Heart right ventricle (tissue), 16 donors: ENCODE data around the gene CTSS. TPM values are rescaled to one million over a fixed set of nuclear protein-coding genes. Genes with fewer than 3 reads are reported as not detected.

ENCODE experiments used
- ATAC-seq, 8 donors: fragments of 200-7000 bp; cut with Tn5 transposase; one replicate each; pipeline ENCODE4 v1.9.1; 2020; ENCODE audit warnings: mild to moderate bottlenecking in 8 of 8, moderate library complexity in 8 of 8, moderate number of reproducible peaks in 1 of 8
- DNase-seq, 2 donors: peaks; one replicate each; pipeline ENCODE4 v3.0.0-alpha.2; 2020
- H3K27ac ChIP-seq, 10 donors: fragments of 200-600 bp; sonication (generic) in 2 of 10; one replicate each; pipeline versions ENCODE4 v1.5.0 to v1.8.0; 2020 to 2022; ENCODE audit warnings: mild to moderate bottlenecking in 3 of 10
- H3K27me3 ChIP-seq, 7 donors: fragments of 200-600 bp; one replicate each; pipeline ENCODE4 v1.8.0; 2021 to 2022; ENCODE audit warnings: mild to moderate bottlenecking in 2 of 7
- H3K36me3 ChIP-seq, 9 donors: fragments of 200-600 bp; sonication (generic) in 1 of 9; one replicate each; pipeline versions ENCODE4 v1.5.0 to v1.8.0; 2020 to 2022; ENCODE audit warnings: mild to moderate bottlenecking in 2 of 9
- H3K4me1 ChIP-seq, 9 donors: fragments of 200-600 bp; sonication (generic) in 1 of 9; one replicate each; pipeline versions ENCODE4 v1.5.0 to v1.8.0; 2020 to 2022; ENCODE audit warnings: mild to moderate bottlenecking in 4 of 9
- H3K4me3 ChIP-seq, 10 donors: fragments of 200-600 bp; sonication (generic) in 2 of 10; one replicate each; pipeline versions ENCODE4 v1.5.0 to v1.8.0; 2020 to 2022; ENCODE audit warnings: mild to moderate bottlenecking in 7 of 10, moderate library complexity in 2 of 10
- H3K9me3 ChIP-seq, 11 donors: fragments of 200-600 bp in 10 of 11; sonication (generic) in 2 of 11; one replicate each; pipeline versions ENCODE4 v1.5.0 to v1.8.0; 2013 to 2022; ENCODE audit warnings: mild to moderate bottlenecking in 2 of 11, control low read depth in 1 of 11, moderate library complexity in 1 of 11
- WGBS, 2 donors: extraction: QIAGEN DNeasy Blood & Tissue Kit; methylation state at CpG; one replicate each; pipeline ENCODE4 v1.1.7; 2013; ENCODE audit warnings: inconsistent platforms in 1 of 2; 5-methylcytosine and 5-hydroxymethylcytosine counted together
- intact Hi-C, 10 donors: fragments of 100-400 bp; cut with DNase I; formaldehyde crosslinking; loops; one replicate each; pipeline versions ENCODE4 v1.11.1 to v1.14.2; 2022
- polyA plus RNA-seq, 2 donors: library from polyadenylated mRNA; stranded (reverse); fragments of 200-250 nt; gene quantifications; one replicate each; pipeline ENCODE4 v1.2.3, GENCODE V29; 2013
- total RNA-seq, 10 donors: library from RNA; stranded (reverse); fragmentation: NEBNext Ultra II Directional in 3 of 10; extraction: Animal tissue kit (Norgen Biotek cat#: 25700) in 3 of 10; gene quantifications; one replicate each; pipeline versions ENCODE4 v1.2.1 to v1.2.4, GENCODE V29; 2021 to 2023
- TF ChIP-seq, protein P1 (sequence below), 9 donors: fragments of 200-600 bp; sonication (generic) in 2 of 9; IDR thresholded peaks; one replicate each; pipeline versions ENCODE4 v1.5.0 to v1.8.0; 2021 to 2022; ENCODE audit warnings: antibody characterized with exemption in 9 of 9, mild to moderate bottlenecking in 5 of 9, moderate library complexity in 1 of 9
- donor health status: Arrhythmogenic right ventricular cardiomyopathy.
- donor health status: ischemic (EF 13 %, LVEDD 7.1; RV severe dilation, severe dysfunction).
- donor health status: healthy with polysubstance abuse.
- donor health status: DM: no; HTN: yes; CAD: no.
- donor health status: DM: no; HTN: no; CAD: no.
- donor health status: ischemic (EF 25% LVEDD 6.9; RV normal size, moderate dysfunction).
- donor health status: ischemic (EF 25% LVEDD 5.7; RV mildly dilated, moderate dysfunction).
- donor health status: healthy.
- donor health status: DM: yes; HTN: yes; CAD: no.
- donor health status: Ischemic cardiomyopathy.
- donor health status: ischemic (EF 35%, LVEDD 5.7; RV mildly dilated, moderate dysfunction).
- donor health status: nonischemic (EF 11% LVEDD 7.7; RV severe dilation, severe dysfunction).
- donor health status: DM: yes; HTN: yes; CAD: no.
- donor health status: PGD.
- donor health status: ischemic (EF 29% LVEDD 5.4; RV normal size, mild dysfunction).
- donor health status: nonischemic (EF 23%, LVEDD 6.1; RV moderate dilation, normal function).

The CTSS gene
- total and polyA plus RNA-seq, 12 donors, result 6.5 to 201 (median 17.2) TPM

GRCh38 chr1:150695561-150695960 lies 70.0 kb downstream of the CTSS start:
- WGBS, 2 donors, result 85 to 87% methylated on average over 4 of the region's 4 CpGs
- no peak for ATAC-seq
- peak overlapping the region in 1 of 10 donors; percentile 73 for H3K4me3 ChIP-seq

GRCh38 chr1:150692720-150693119 lies 72.9 kb downstream of the CTSS start:
- H3K36me3 ChIP-seq, result peaks cover 0 to 74% (median 30%) of the 10 kb centered on the region in 9 donors
- ATAC-seq (no peak), DNase-seq (no peak)
- no peaks in the 10 kb centered on the region for H3K9me3 ChIP-seq
- no peak overlapping the region for H3K4me3 ChIP-seq
- 69% methylated on average over 3 of the region's 3 CpGs for WGBS, 2 donors
- H3K27me3 ChIP-seq, result no peaks in the 10 kb centered on the region
- peaks cover 0 to 23% (median 14%) of the 10 kb centered on the region in 9 donors for H3K4me1 ChIP-seq
- intact Hi-C loops, result loop anchor here in 3 of 10 donors (10.0 kb wide), 3 partner anchors 58 to 438 kb away; partner anchors contain the start of gene CA14 (in 1 of the 3)
- TF ChIP-seq, protein P1, sequence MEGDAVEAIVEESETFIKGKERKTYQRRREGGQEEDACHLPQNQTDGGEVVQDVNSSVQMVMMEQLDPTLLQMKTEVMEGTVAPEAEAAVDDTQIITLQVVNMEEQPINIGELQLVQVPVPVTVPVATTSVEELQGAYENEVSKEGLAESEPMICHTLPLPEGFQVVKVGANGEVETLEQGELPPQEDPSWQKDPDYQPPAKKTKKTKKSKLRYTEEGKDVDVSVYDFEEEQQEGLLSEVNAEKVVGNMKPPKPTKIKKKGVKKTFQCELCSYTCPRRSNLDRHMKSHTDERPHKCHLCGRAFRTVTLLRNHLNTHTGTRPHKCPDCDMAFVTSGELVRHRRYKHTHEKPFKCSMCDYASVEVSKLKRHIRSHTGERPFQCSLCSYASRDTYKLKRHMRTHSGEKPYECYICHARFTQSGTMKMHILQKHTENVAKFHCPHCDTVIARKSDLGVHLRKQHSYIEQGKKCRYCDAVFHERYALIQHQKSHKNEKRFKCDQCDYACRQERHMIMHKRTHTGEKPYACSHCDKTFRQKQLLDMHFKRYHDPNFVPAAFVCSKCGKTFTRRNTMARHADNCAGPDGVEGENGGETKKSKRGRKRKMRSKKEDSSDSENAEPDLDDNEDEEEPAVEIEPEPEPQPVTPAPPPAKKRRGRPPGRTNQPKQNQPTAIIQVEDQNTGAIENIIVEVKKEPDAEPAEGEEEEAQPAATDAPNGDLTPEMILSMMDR (IDR thresholded peaks at IDR 0.05), result no peak
- H3K27ac ChIP-seq, result peak overlapping the region in 1 of 10 donors; percentile 8

More at GRCh38 chr1:150695561-150695960, 70.0 kb downstream of the CTSS start:
- DNase-seq, result no peak
- TF ChIP-seq, protein P1 (IDR thresholded peaks at IDR 0.05), result no peak
- Histone ChIP-seq H3K27ac (no peak overlapping the region), H3K27me3 (no peaks in the 10 kb centered on the region), H3K9me3 (no peaks in the 10 kb centered on the region), H3K36me3 (peaks cover 0 to 45% (median 26%) of the 10 kb centered on the region in 9 donors), H3K4me1 (peaks cover 0 to 26% (median 17%) of the 10 kb centered on the region in 9 donors)
- intact Hi-C loops, result loop anchor here in 5 of 10 donors (5.0 to 10.0 kb wide), 5 partner anchors 61 to 441 kb away; partner anchors contain the start of gene CA14 (in 1 of the 5)

DNA sequence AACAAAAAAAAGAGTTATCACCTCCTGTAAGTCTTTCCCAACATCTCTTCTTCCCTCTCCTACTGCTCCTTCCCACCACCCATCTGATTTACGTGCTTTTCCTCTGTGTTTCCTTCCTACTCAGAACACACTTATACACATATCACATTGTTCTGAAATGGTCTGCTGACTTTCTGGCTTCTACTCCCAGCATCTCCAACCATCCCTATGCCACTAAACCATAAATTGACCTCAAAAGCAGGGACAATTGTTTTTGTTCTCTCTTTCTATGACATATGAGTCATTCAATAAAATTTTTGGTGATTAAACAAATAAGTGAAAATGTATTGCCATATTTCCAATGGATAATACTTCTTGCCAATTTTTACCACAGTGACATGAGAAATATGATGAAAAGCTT lies 76.8 kb downstream of the CTSS start:
- TF ChIP-seq, protein P1 (IDR thresholded peaks at IDR 0.05), result no peak
- Histone ChIP-seq H3K27me3 (no peaks in the 10 kb centered on the region), H3K27ac (no peak overlapping the region), H3K4me1 (peaks cover 0 to 10% (median 0%) of the 10 kb centered on the region in 9 donors), H3K36me3 (peaks cover 0 to 94% (median 23%) of the 10 kb centered on the region in 9 donors), H3K9me3 (no peaks in the 10 kb centered on the region), H3K4me3 (no peak overlapping the region)
- intact Hi-C loops, result no loop called here
- WGBS, 2 donors, result 77 to 78% methylated on average over 1 of the region's 1 CpG
- DNase-seq, result no peak
- ATAC-seq, result no peak

GRCh38 chr1:150686275-150686674 lies 79.3 kb downstream of the CTSS start:
- 98% methylated on average over 3 of the region's 3 CpGs for WGBS, 2 donors
- ATAC-seq, result no peak
- Histone ChIP-seq H3K27me3 (no peaks in the 10 kb centered on the region), H3K9me3 (no peaks in the 10 kb centered on the region), H3K4me1 (no peaks in the 10 kb centered on the region), H3K36me3 (peaks cover 0 to 86% (median 5%) of the 10 kb centered on the region in 9 donors), H3K27ac (no peak overlapping the region), H3K4me3 (no peak overlapping the region)
- no peak for DNase-seq
- TF ChIP-seq, protein P1 (IDR thresholded peaks at IDR 0.05), result no peak
- intact Hi-C loops, result no loop called here
